ENCODE data around the gene NXNL2. TPM values are rescaled to one million over a fixed set of nuclear protein-coding genes. Genes with fewer than 3 reads are reported as not detected.

Gene NXNL2
- total RNA-seq, 1 experiment from 2014 or later, result 0.52 TPM

GRCh38 chr9:88523056-88523455 lies 11.9 kb upstream of the NXNL2 start:
- Histone ChIP-seq H3K9me3 (no peaks in the 10 kb centered on the region), H3K36me3 (ENCODE audit: control insufficient read depth, insufficient read depth, low read length) (no peaks in the 10 kb centered on the region), H3K27me3 (replicated peaks; ENCODE audit: control insufficient read depth, insufficient read depth, low read length) (no peaks in the 10 kb centered on the region), H3K4me3 (ENCODE audit: low read depth, low read length) (no peak overlapping the region), H3K4me1 (no peaks in the 10 kb centered on the region)
- no peaks in the 10 kb centered on the region for H3K36me3 Mint-ChIP-seq (ENCODE audit: insufficient read depth, unreplicated experiment)
- no TSS peak for BruUV-seq (replicated peaks)
- no peaks in the 10 kb centered on the region for H3K27me3 Mint-ChIP-seq (ENCODE audit: insufficient read depth, unreplicated experiment)
- intact Hi-C loops (cut with micrococcal nuclease; ENCODE audit: unreplicated experiment), result no loop called here
- CTCF ChIA-PET, result no interaction called here
- DNase-seq, result no peak
- no peaks in the 10 kb centered on the region for H3K9me3 Mint-ChIP-seq (ENCODE audit: unreplicated experiment)
- no peak overlapping the region for H3K27ac Mint-ChIP-seq (ENCODE audit: unreplicated experiment)
- POLR2A ChIA-PET, result no interaction called here
- no peaks in the 10 kb centered on the region for H3K4me1 Mint-ChIP-seq (ENCODE audit: low read depth, unreplicated experiment)
- TF ChIP-seq CTCF (IDR thresholded peaks at IDR 0.05; ENCODE audit: insufficient read depth in 1 of 2, low read depth in 1 of 2, low read length in 1 of 2, severe bottlenecking in 1 of 2, unreplicated experiment in 1 of 2), result no peak
- no peak overlapping the region for H3K4me3 Mint-ChIP-seq (ENCODE audit: unreplicated experiment)

- no peaks in the 10 kb centered on the region for H3K4me1 Mint-ChIP-seq (ENCODE audit: low read depth, unreplicated experiment)
- no peaks in the 10 kb centered on the region for H3K9me3 Mint-ChIP-seq (ENCODE audit: unreplicated experiment)
- BruUV-seq (replicated peaks), result no TSS peak
- Histone ChIP-seq H3K4me1 (peaks cover 3% of the 10 kb centered on the region; the same call in 1 of the 2 replicates), H3K4me3 (ENCODE audit: low read depth, low read length) (no peak overlapping the region), H3K9me3 (no peaks in the 10 kb centered on the region), H3K36me3 (ENCODE audit: control insufficient read depth, insufficient read depth, low read length) (no peaks in the 10 kb centered on the region), H3K27me3 (replicated peaks; ENCODE audit: control insufficient read depth, insufficient read depth, low read length) (no peaks in the 10 kb centered on the region)
- intact Hi-C loops (cut with micrococcal nuclease; ENCODE audit: unreplicated experiment), result no loop called here
- ChIA-PET CTCF (no interaction called here), POLR2A (no interaction called here)
- H3K36me3 Mint-ChIP-seq (ENCODE audit: insufficient read depth, unreplicated experiment), result no peaks in the 10 kb centered on the region
- H3K27ac Mint-ChIP-seq (ENCODE audit: unreplicated experiment), result no peak overlapping the region
- no peak for DNase-seq
- no peak for TF ChIP-seq CTCF (IDR thresholded peaks at IDR 0.05; ENCODE audit: insufficient read depth in 1 of 2, low read depth in 1 of 2, low read length in 1 of 2, severe bottlenecking in 1 of 2, unreplicated experiment in 1 of 2)
- H3K27me3 Mint-ChIP-seq (ENCODE audit: insufficient read depth, unreplicated experiment), result no peaks in the 10 kb centered on the region
- H3K4me3 Mint-ChIP-seq (ENCODE audit: unreplicated experiment), result no peak overlapping the region
Measured at GRCh38 chr9:88524911-88525310, 10.1 kb upstream of the NXNL2 start.

DNA sequence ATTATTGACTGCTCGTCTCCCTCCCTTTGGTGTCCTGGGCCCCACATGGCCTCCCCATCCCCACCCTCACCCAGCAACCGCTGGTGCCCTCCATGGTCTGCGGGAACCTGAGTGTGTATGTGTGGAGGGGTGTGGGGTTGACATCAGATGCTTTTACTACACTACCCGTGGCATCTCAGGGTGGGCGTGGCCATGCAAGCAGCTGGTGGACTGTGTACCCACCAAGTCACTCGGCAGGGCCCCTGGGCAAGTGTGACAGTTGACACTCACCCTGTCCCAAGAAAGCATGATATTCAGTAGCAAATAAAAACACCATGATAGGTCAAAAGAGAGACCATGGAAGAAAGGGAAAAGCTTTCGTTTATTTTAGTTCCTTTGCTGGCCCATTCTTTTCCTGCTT lies 7.4 kb upstream of the NXNL2 start:
- no peak overlapping the region for H3K4me3 Mint-ChIP-seq (ENCODE audit: unreplicated experiment)
- intact Hi-C loops (cut with micrococcal nuclease; ENCODE audit: unreplicated experiment), result no loop called here

More for the DNA sequence above, 7.4 kb upstream of the NXNL2 start:
- ChIA-PET CTCF (no interaction called here), POLR2A (no interaction called here)
- no peaks in the 10 kb centered on the region for H3K9me3 Mint-ChIP-seq (ENCODE audit: unreplicated experiment)
- TF ChIP-seq CTCF (IDR thresholded peaks at IDR 0.05; ENCODE audit: insufficient read depth in 1 of 2, low read depth in 1 of 2, low read length in 1 of 2, severe bottlenecking in 1 of 2, unreplicated experiment in 1 of 2), result no peak
- Histone ChIP-seq H3K4me1 (peaks cover 10% of the 10 kb centered on the region; the same call in 1 of the 2 replicates), H3K4me3 (ENCODE audit: low read depth, low read length) (no peak overlapping the region), H3K27me3 (replicated peaks; ENCODE audit: control insufficient read depth, insufficient read depth, low read length) (no peaks in the 10 kb centered on the region), H3K9me3 (no peaks in the 10 kb centered on the region), H3K36me3 (ENCODE audit: control insufficient read depth, insufficient read depth, low read length) (no peaks in the 10 kb centered on the region)
- H3K4me1 Mint-ChIP-seq (ENCODE audit: low read depth, unreplicated experiment), result no peaks in the 10 kb centered on the region
- BruUV-seq (replicated peaks), result no TSS peak
- no peaks in the 10 kb centered on the region for H3K36me3 Mint-ChIP-seq (ENCODE audit: insufficient read depth, unreplicated experiment)
- H3K27ac Mint-ChIP-seq (ENCODE audit: unreplicated experiment), result no peak overlapping the region
- H3K27me3 Mint-ChIP-seq (ENCODE audit: insufficient read depth, unreplicated experiment), result no peaks in the 10 kb centered on the region
- DNase-seq, result no peak
